Heart left ventricle (tissue), 13 donors: ENCODE results near the gene TMEM92.

ENCODE experiments used
- CTCF ChIP-seq, 12 donors: fragments of 200-600 bp; sonication (generic) in 4 of 12; IDR thresholded peaks; one replicate each; pipeline versions ENCODE4 v1.5.0 to v1.8.0; 2018 to 2022; ENCODE audit warnings: antibody characterized with exemption in 12 of 12, mild to moderate bottlenecking in 5 of 12
- POLR2A ChIP-seq, 2 donors: fragments of 450-650 bp; IDR thresholded peaks; one replicate each; pipeline ENCODE4 v1.6.1; 2017; ENCODE audit warnings: antibody characterized with exemption in 2 of 2, mild to moderate bottlenecking in 2 of 2, moderate library complexity in 2 of 2
- donor health status: ischemic (EF 13 %, LVEDD 7.1; RV severe dilation, severe dysfunction).
- donor health status: DM: no; HTN: yes; CAD: no.
- donor health status: DM: no; HTN: no; CAD: no.
- donor health status: ischemic (EF 25% LVEDD 6.9; RV normal size, moderate dysfunction).
- donor health status: ischemic (EF 25% LVEDD 5.7; RV mildly dilated, moderate dysfunction).
- donor health status: ischemic (EF 35%, LVEDD 5.7; RV mildly dilated, moderate dysfunction).
- donor health status: nonischemic (EF 11% LVEDD 7.7; RV severe dilation, severe dysfunction).
- donor health status: DM: yes; HTN: yes; CAD: no.
- donor health status: PGD.
- donor health status: ischemic (EF 29% LVEDD 5.4; RV normal size, mild dysfunction).
- donor health status: nonischemic (EF 23%, LVEDD 6.1; RV moderate dilation, normal function).

GRCh38 chr17:50278526-50279180 is 4.4 kb downstream of the TMEM92 start:
- TF ChIP-seq CTCF (IDR thresholded peaks at IDR 0.05) = no peak
- TF ChIP-seq POLR2A (IDR thresholded peaks at IDR 0.05) = no peak
